Stomach (tissue), 9 donors: ENCODE results near the gene FGF18. TPM values are rescaled to one million over a fixed set of nuclear protein-coding genes. Genes with fewer than 3 reads are reported as not detected.

Experiments
- DNase-seq, 2 donors: peaks; one replicate each; pipeline versions ENCODE4 v3.0.0 to v3.0.0-alpha.2; 2013 to 2019
- H3K27ac ChIP-seq, 5 donors: fragments of 200-600 bp in 4 of 5; sonication (generic) in 4 of 5; one replicate each; pipeline ENCODE4 v1.5.1; 2013 to 2019; ENCODE audit warnings: mild to moderate bottlenecking in 1 of 5, moderate library complexity in 1 of 5
- H3K27me3 ChIP-seq, 3 donors: fragments of 200-600 bp; sonication (generic); one replicate each; pipeline ENCODE4 v1.5.1; 2017 to 2019; ENCODE audit warnings: mixed run types in 1 of 3
- H3K36me3 ChIP-seq, 4 donors: fragments of 200-600 bp; sonication (generic); 1 replicate in 3 of 4; 2 replicates in 1 of 4; pipeline ENCODE4 v1.5.1; 2016 to 2019
- H3K4me1 ChIP-seq, 4 donors: fragments of 200-600 bp; sonication (generic); one replicate each; pipeline ENCODE4 v1.5.1; 2016 to 2019
- H3K4me3 ChIP-seq, 4 donors: fragments of 200-600 bp; sonication (generic) in 3 of 4; one replicate each; pipeline ENCODE4 v1.5.1; 2016 to 2019; ENCODE audit warnings: mild to moderate bottlenecking in 1 of 4
- H3K9me3 ChIP-seq, 4 donors: fragments of 200-600 bp; sonication (generic); one replicate each; pipeline ENCODE4 v1.5.1; 2016 to 2019
- CTCF ChIP-seq, 7 experiments: fragments of 450-650 bp in 4 of 7; fragments of 200-600 bp in 3 of 7; sonication (generic) in 3 of 7; IDR thresholded peaks; one replicate each; pipeline ENCODE4 v1.5.1; 2016 to 2019; ENCODE audit warnings: antibody characterized with exemption in 7 of 7, control low read depth in 2 of 7, mild to moderate bottlenecking in 1 of 7
- EP300 ChIP-seq: sonication (generic); formaldehyde crosslinking; IDR thresholded peaks from one replicate; pipeline ENCODE4 v1.6.1; 2017; ENCODE audit warnings: antibody characterized with exemption
- POLR2A ChIP-seq, 4 donors: fragments of 450-650 bp; IDR thresholded peaks; one replicate each; pipeline ENCODE4 v1.6.1; 2016; ENCODE audit warnings: antibody characterized with exemption in 4 of 4, control low read depth in 2 of 4, mild to moderate bottlenecking in 1 of 4, moderate library complexity in 1 of 4
- POLR2AphosphoS5 ChIP-seq, 3 donors: sonication (generic); formaldehyde crosslinking; IDR thresholded peaks; one replicate each; pipeline ENCODE4 v1.6.1; 2016; ENCODE audit warnings: antibody characterized with exemption in 3 of 3
- WGBS, 5 donors: extraction: QIAGEN DNeasy Blood & Tissue Kit in 3 of 5; methylation state at CpG; one replicate each; pipeline versions ENCODE4 v1.1.5 to v1.1.7; 2013 to 2018; 5-methylcytosine and 5-hydroxymethylcytosine counted together
- intact Hi-C: fragments of 100-400 bp; cut with DNase I; formaldehyde crosslinking; loops from one replicate; pipeline ENCODE4 v1.15.1; 2023; ENCODE audit warnings: low total_unique reads
- polyA plus RNA-seq, 3 donors: library from polyadenylated mRNA; stranded (reverse); fragments of 200-250 nt; gene quantifications; one replicate each; pipeline ENCODE4 v1.2.3, GENCODE V29; 2013
- total RNA-seq, 5 donors: library from RNA; depleted of rRNA; stranded (reverse); fragments of >200 nt; gene quantifications; one replicate each; pipeline versions ENCODE4 v1.1.0 to v1.2.3, GENCODE V29; 2014 to 2016
- donor health status: healthy with polysubstance abuse.
- donor health status: Bipolar disorder and iron deficiency.
- donor health status: healthy.

Gene FGF18
- total and polyA plus RNA-seq, 8 donors: 0.37 to 7.1 (median 0.46) TPM; not detected in 3

GRCh38 chr5:171405615-171406014, 13.8 kb upstream of the FGF18 start:
- intact Hi-C loops: no loop called here
- TF ChIP-seq POLR2AphosphoS5 (IDR thresholded peaks at IDR 0.05) (no peak), CTCF (IDR thresholded peaks at IDR 0.05) (peak in 1 of 7 experiments; percentile 22)
- Histone ChIP-seq H3K27ac (no peak overlapping the region), H3K4me1 (peaks cover 4 to 51% (median 14%) of the 10 kb centered on the region in 4 donors), H3K4me3 (no peak overlapping the region), H3K27me3 (no peaks in the 10 kb centered on the region), H3K9me3 (no peaks in the 10 kb centered on the region), H3K36me3 (peaks cover 42 to 80% (median 70%) of the 10 kb centered on the region in 4 donors)
- DNase-seq: no peak
- 42 to 57% (median 50%) methylated on average over 3 of the region's 3 CpGs for WGBS, 5 donors

- 52 to 78% (median 67%) methylated on average over 4 of the region's 4 CpGs for WGBS, 5 donors
- TF ChIP-seq CTCF (IDR thresholded peaks at IDR 0.05) (no peak), EP300 (no peak), POLR2AphosphoS5 (IDR thresholded peaks at IDR 0.05) (no peak), POLR2A (IDR thresholded peaks at IDR 0.05) (no peak)
These were observed 12.2 kb upstream of the FGF18 start for GRCh38 chr5:171407234-171407633.

GRCh38 chr5:171409164-171410136, 10.0 kb upstream of the FGF18 start:
- no peak overlapping the region for H3K4me3 ChIP-seq
- 82 to 89% (median 85%) methylated on average over 8 of the region's 8 CpGs for WGBS, 5 donors

More at GRCh38 chr5:171407234-171407633, 12.2 kb upstream of the FGF18 start:
- H3K4me3 ChIP-seq: no peak overlapping the region
- H3K9me3 ChIP-seq: no peaks in the 10 kb centered on the region
- H3K4me1 ChIP-seq: peaks cover 4 to 61% (median 14%) of the 10 kb centered on the region in 4 donors
- H3K27ac ChIP-seq: no peak overlapping the region
- intact Hi-C loops: no loop called here
- H3K36me3 ChIP-seq: peaks cover 29 to 81% (median 73%) of the 10 kb centered on the region in 4 donors
- DNase-seq: no peak
- H3K27me3 ChIP-seq: no peaks in the 10 kb centered on the region

More at GRCh38 chr5:171409164-171410136, 10.0 kb upstream of the FGF18 start:
- Histone ChIP-seq H3K9me3 (no peaks in the 10 kb centered on the region), H3K27ac (no peak overlapping the region), H3K4me1 (peaks cover 4 to 61% (median 14%) of the 10 kb centered on the region in 4 donors), H3K36me3 (peaks cover 29 to 98% (median 94%) of the 10 kb centered on the region in 4 donors), H3K27me3 (no peaks in the 10 kb centered on the region)
- intact Hi-C loops: no loop called here
- TF ChIP-seq CTCF (IDR thresholded peaks at IDR 0.05): no peak
- TF ChIP-seq EP300: no peak
- no peak for TF ChIP-seq POLR2AphosphoS5 (IDR thresholded peaks at IDR 0.05)
- no peak for TF ChIP-seq POLR2A (IDR thresholded peaks at IDR 0.05)
- no peak for DNase-seq
